K562 (cell line): ENCODE measurements around the gene ACOX2. TPM values are rescaled to one million over a fixed set of nuclear protein-coding genes. Genes with fewer than 3 reads are reported as not detected.
A peak's percentile ranks its signal among the peaks of the same experiment; 100 is the strongest.

Experiments
- ATAC-seq: fragments of 200-7000 bp; cut with Tn5 transposase; 3 replicates; pipeline ENCODE4 v1.9.1; 2020; ENCODE audit warnings: moderate library complexity
- BruUV-seq: library from RNA; stranded (reverse); fragments of 400-500 nt; replicated peaks from 2 replicates; lab custom pipeline; 2021; lab: Mats Ljungman, UMichigan
- CTCF ChIA-PET: fragments of 300-600 bp; formaldehyde crosslinking; extraction: SDS; loops from one replicate; lab custom pipeline; 2021; ENCODE audit warnings: low intra/inter-chr PET ratio; lab: Yijun Ruan, JAX
- POLR2A ChIA-PET: fragments of 300-600, 350-650 bp; sonication (Branson Sonifier 250); formaldehyde crosslinking; extraction: SDS; loops from one replicate; lab custom pipeline; 2021; ENCODE audit warnings: antibody characterized with exemption, inconsistent platforms; lab: Yijun Ruan, JAX
- DNase-seq, 4 experiments: peaks; one replicate each; pipeline versions ENCODE4 v3.0.0 to v3.0.0-alpha.2; 2011 to 2018; ENCODE audit warnings: low spot score in 3 of 4, mixed read lengths in 3 of 4; ENCODE audit errors: extremely low read depth in 1 of 4
- FAIRE-seq: peaks from 2 replicates; lab custom pipeline; 2011; peaks lifted over from hg19 to GRCh38; lab: Jason Lieb, UNC
- H2AFZ ChIP-seq: 2 replicates; pipeline ENCODE4 v1.6.0; 2011; ENCODE audit warnings: low read depth, low read length, control low read depth, inconsistent platforms
- H3K27ac ChIP-seq: fragments of 200-600 bp; 3 replicates; pipeline ENCODE4 v1.8.0; 2011; ENCODE audit warnings: low read depth, mild to moderate bottlenecking, control low read depth, inconsistent platforms, low read length, moderate library complexity, mixed read lengths; ENCODE audit errors: extremely low read depth
- H3K27me3 ChIP-seq, 2 experiments: fragments of 300-600 bp in 1 of 2; 2 replicates in 1 of 2; 3 replicates in 1 of 2; pipeline versions ENCODE4 v1.6.0 to v1.8.0; 2011; ENCODE audit warnings: inconsistent platforms in 2 of 2, low read length in 2 of 2, mild to moderate bottlenecking in 1 of 2, mixed read lengths in 1 of 2, moderate library complexity in 1 of 2; ENCODE audit not compliant: control insufficient read depth in 2 of 2, insufficient read depth in 2 of 2
- H3K36me3 ChIP-seq: fragments of 300-600 bp; 3 replicates; pipeline ENCODE4 v1.8.0; 2011; ENCODE audit warnings: mild to moderate bottlenecking, low read length, inconsistent platforms; ENCODE audit not compliant: control insufficient read depth, insufficient read depth
- H3K4me1 ChIP-seq, 2 experiments: fragments of 200-600 bp in 1 of 2; replicated peaks in 1 of 2; 2 replicates in 1 of 2; 3 replicates in 1 of 2; pipeline versions ENCODE4 v1.5.1 to v1.8.0; 2011; ENCODE audit warnings: inconsistent platforms in 2 of 2, low read length in 2 of 2, mild to moderate bottlenecking in 1 of 2, mixed read lengths in 1 of 2, moderate library complexity in 1 of 2; ENCODE audit not compliant: control insufficient read depth in 2 of 2, insufficient read depth in 2 of 2
- H3K4me2 ChIP-seq: 2 replicates; pipeline ENCODE4 v1.6.1; 2011; ENCODE audit warnings: low read length, control low read depth, inconsistent platforms, mixed read lengths; ENCODE audit not compliant: insufficient read depth
- H3K4me3 ChIP-seq: fragments of 200-600 bp; sonication (generic), shearing (Covaris generic); 2 replicates; pipeline ENCODE4 v1.5.1; 2016; ENCODE audit warnings: control low read depth, inconsistent platforms
- H3K79me2 ChIP-seq: fragments of 200-600 bp; 3 replicates; pipeline ENCODE4 v1.8.0; 2011; ENCODE audit warnings: low read length, inconsistent platforms; ENCODE audit not compliant: control insufficient read depth, insufficient read depth
- H3K9ac ChIP-seq, 2 experiments: 2 replicates each; pipeline versions ENCODE4 v1.6.0 to v1.6.1; 2011; ENCODE audit warnings: low read depth in 2 of 2, low read length in 2 of 2, control low read depth in 1 of 2, inconsistent platforms in 1 of 2, mild to moderate bottlenecking in 1 of 2, mixed read lengths in 1 of 2; ENCODE audit not compliant: insufficient read depth in 1 of 2
- H3K9me1 ChIP-seq: one replicate; pipeline ENCODE4 v1.6.0; 2011; ENCODE audit warnings: inconsistent platforms, mild to moderate bottlenecking, low read length, moderate library complexity; ENCODE audit not compliant: control insufficient read depth, insufficient read depth
- H3K9me3 ChIP-seq: replicated peaks from 2 replicates; pipeline ENCODE4 v1.5.1; 2011; ENCODE audit warnings: low read depth, low read length, inconsistent platforms; ENCODE audit not compliant: control insufficient read depth, insufficient read depth
- H4K20me1 ChIP-seq: replicated peaks from 2 replicates; pipeline ENCODE4 v1.6.1; 2011; ENCODE audit warnings: low read length, inconsistent platforms, mixed read lengths; ENCODE audit not compliant: control insufficient read depth, insufficient read depth
- BMI1 ChIP-seq: fragments of 150-350 bp; IDR thresholded peaks from 2 replicates; pipeline ENCODE4 v1.6.1; 2014; ENCODE audit warnings: low read length
- CEBPB ChIP-seq: fragments of 450-650 bp; IDR thresholded peaks from 2 replicates; pipeline ENCODE4 v1.6.1; 2016; ENCODE audit warnings: missing genetic modification characterization, missing compliant biosample characterization
- CEBPG ChIP-seq, 3 experiments: fragments of 200-800 bp in 1 of 3; sonication (Bioruptor generic) in 1 of 3; sonication (generic) in 1 of 3; formaldehyde crosslinking in 1 of 3; IDR thresholded peaks in 2 of 3; conservative IDR thresholded peaks in 1 of 3; 2 replicates each; pipeline versions ENCODE4 v1.6.1 to v1.8.0; 2016 to 2022; ENCODE audit warnings: missing compliant biosample characterization in 2 of 3, missing genetic modification characterization in 2 of 3, mild to moderate bottlenecking in 1 of 3, missing genetic modification reagents in 1 of 3
- ESRRB ChIP-seq: fragments of 250-450 bp; sonication (Bioruptor Pico); IDR thresholded peaks from 2 replicates; pipeline ENCODE4 v1.5.0; 2020; ENCODE audit warnings: mild to moderate bottlenecking, moderate library complexity, borderline replicate concordance
- MCM2 ChIP-seq: fragments of 450-650 bp; IDR thresholded peaks from 2 replicates; pipeline ENCODE4 v1.6.1; 2017; ENCODE audit warnings: low read depth, mild to moderate bottlenecking
- POLR2H ChIP-seq: IDR thresholded peaks from 2 replicates; pipeline ENCODE4 v1.6.1; 2016; ENCODE audit warnings: missing genetic modification characterization, low read depth, mild to moderate bottlenecking, control low read depth, missing compliant biosample characterization, moderate library complexity
- RERE ChIP-seq: sonication (generic); formaldehyde crosslinking; IDR thresholded peaks from 2 replicates; pipeline ENCODE4 v1.8.0; 2023; ENCODE audit warnings: missing genetic modification reagents, mild to moderate bottlenecking, borderline replicate concordance
- SMAD3 ChIP-seq: fragments of 450-650 bp; formaldehyde crosslinking; conservative IDR thresholded peaks from 2 replicates; pipeline ENCODE4 v1.4.0; 2020; ENCODE audit warnings: mild to moderate bottlenecking
- ZNF197 ChIP-seq: fragments of 200-800 bp; sonication (Bioruptor generic); IDR thresholded peaks from 2 replicates; pipeline ENCODE4 v1.6.1; 2016; ENCODE audit warnings: low read depth, missing genetic modification characterization, missing compliant biosample characterization
- WGBS: fragments of 100-300 bp; shearing (Covaris generic); methylation state at CpG from one replicate; pipeline ENCODE4 v1.1.6; 2016; ENCODE audit warnings: low coverage, mixed read lengths; ENCODE audit not compliant: insufficient coverage; ENCODE audit errors: missing lambda C conversion rate; 5-methylcytosine and 5-hydroxymethylcytosine counted together
- in situ Hi-C: fragments of 300-500 bp; cut with MboI; formaldehyde crosslinking; loops from 4 replicates; pipeline ENCODE4 v1.15.0; 2018; ENCODE audit warnings: inconsistent platforms, mixed read lengths
- intact Hi-C: fragments of 100-400 bp; cut with micrococcal nuclease; formaldehyde crosslinking; loops from 2 replicates; pipeline ENCODE4 v1.14.2; 2022
- polyA plus RNA-seq, 8 experiments: library from polyadenylated mRNA; depleted of rRNA in 4 of 8; stranded (reverse) in 5 of 8; unstranded in 3 of 8; fragments of >200 nt; fragmentation: Nextera tagmentation in 2 of 8; fragmentation: Illumina TruSeq in 1 of 8; extraction: Ambion mirVana in 2 of 8; extraction: Trizol in 1 of 8; gene quantifications; 2 replicates each; pipeline versions ENCODE4 v1.2.1 to v1.2.3, GENCODE V29; 2011 to 2014; ENCODE audit warnings: inconsistent platforms in 1 of 8, missing spikeins in 1 of 8
- total RNA-seq, 7 experiments: library from RNA; depleted of rRNA in 6 of 7; stranded (reverse); fragments of >200 nt in 6 of 7; fragmentation: Illumina TruSeq in 2 of 7; extraction: Trizol in 2 of 7; gene quantifications; 2 replicates each; pipeline versions ENCODE4 v1.2.1 to v1.2.3, GENCODE V29; 2011 to 2021; ENCODE audit warnings: low replicate concordance in 1 of 7

ACOX2 gene
- total and polyA plus RNA-seq, 9 of the 15 experiments (the other 6 are each of a cell fraction or from before 2014, with no cell fraction given), result 0.15 TPM; not detected in 8

DNA sequence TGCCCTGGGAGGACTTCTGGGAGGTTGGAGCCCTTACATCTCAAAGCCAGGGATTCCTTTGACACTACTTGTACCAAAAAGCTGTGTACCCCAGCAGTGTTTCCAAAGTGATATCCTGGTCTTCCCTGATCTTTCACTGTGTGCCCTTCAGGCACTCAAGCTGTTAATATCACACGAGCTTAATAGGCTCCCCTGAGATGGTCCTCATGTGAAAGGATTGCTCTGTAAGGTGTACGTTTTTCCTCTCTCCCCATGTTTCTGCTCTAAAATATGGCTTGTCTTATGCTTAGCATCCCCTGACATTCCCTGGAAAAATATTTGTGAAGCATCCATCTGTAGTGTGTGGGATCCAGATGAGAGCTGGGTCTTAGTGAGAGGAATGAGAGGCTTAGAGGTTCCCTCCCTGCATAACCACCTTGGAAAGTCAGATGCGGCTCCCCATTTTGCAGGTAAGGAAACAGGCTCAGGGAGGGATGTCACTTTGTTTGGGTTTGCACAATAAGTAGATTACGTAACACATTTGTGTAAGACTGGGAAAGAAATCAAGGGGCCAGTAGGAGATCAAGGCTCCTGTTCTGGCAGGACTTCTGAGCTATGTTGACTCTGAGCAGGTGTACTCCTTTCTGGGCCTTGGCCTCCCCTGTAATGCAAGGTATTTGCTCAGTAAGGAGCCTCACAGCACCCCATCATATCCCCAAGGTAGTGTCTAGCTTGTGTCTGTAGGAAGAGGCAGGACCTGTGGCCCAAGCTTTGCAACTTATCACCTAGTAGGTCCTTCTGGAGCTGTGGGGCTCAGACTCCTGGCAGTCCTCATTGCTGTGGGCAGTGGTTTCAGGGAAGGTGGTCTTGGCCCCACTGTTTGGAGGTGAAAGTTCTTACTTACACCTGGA, 667 bp upstream of the ACOX2 start:
- no peaks in the 10 kb centered on the region for H3K9me3 ChIP-seq
- H3K79me2 ChIP-seq, result no peaks in the 10 kb centered on the region
- WGBS, result 20% methylated on average over 4 of the region's 4 CpGs
- H3K4me2 ChIP-seq, result no peak overlapping the region
- CTCF ChIA-PET, result no interaction called here
- no TSS peak for BruUV-seq
- DNase-seq (peak in 1 of 4 experiments; percentile 1), ATAC-seq (no peak), FAIRE-seq (no peak)
- H3K36me3 ChIP-seq, result no peaks in the 10 kb centered on the region
- intact Hi-C loops, result no loop called here
- POLR2A ChIA-PET, result interaction anchor here (1.0 kb wide), 1 partner anchor 32 kb away, joined by 3 read pairs; no protein-coding TSS in a partner anchor
- no peak overlapping the region for H2AFZ ChIP-seq
- no peak overlapping the region for H3K9ac ChIP-seq
- in situ Hi-C loops, result loop anchor here (10.0 kb wide), 1 partner anchor 353 kb away; no protein-coding TSS in a partner anchor
- H3K27me3 ChIP-seq, result no peaks in the 10 kb centered on the region; a peak in 2 of 5 replicates
- peaks cover 4 to 7% of the 10 kb centered on the region in 2 experiments; a peak in 2 of 5 replicates for H3K4me1 ChIP-seq
- no peak overlapping the region for H3K27ac ChIP-seq
- no peak for TF ChIP-seq ZNF197 (CRISPR knock-in tag)
- TF ChIP-seq CEBPG (CRISPR knock-in tag; IDR thresholded peaks at IDR 0.05), result no peak
- TF ChIP-seq CEBPG (tag; conservative IDR thresholded peaks at IDR 0.05 in 1 of 2, IDR thresholded peaks at IDR 0.05 in 1 of 2), result peak; percentile 31 to 54; a peak in 3 of 4 replicates
- TF ChIP-seq BMI1, result no peak
- no peak for TF ChIP-seq MCM2
- no peak for TF ChIP-seq RERE (CRISPR knock-in tag)
- TF ChIP-seq POLR2H (tag), result no peak
- TF ChIP-seq CEBPB (tag), result peak; percentile 87
- TF ChIP-seq ESRRB (CRISPR knock-in tag), result no peak
- TF ChIP-seq SMAD3 (CRISPR knock-in tag), result no peak
- no peaks in the 10 kb centered on the region; the same call in 1 of the 2 replicates for H4K20me1 ChIP-seq
- H3K4me3 ChIP-seq, result no peak overlapping the region
- no peaks in the 10 kb centered on the region for H3K9me1 ChIP-seq
